K562 (cell line): ENCODE data around the gene AGTR1. TPM values are rescaled to one million over a fixed set of nuclear protein-coding genes. Genes with fewer than 3 reads are reported as not detected.

Source experiments
- ATAC-seq: fragments of 200-7000 bp; cut with Tn5 transposase; 3 replicates; pipeline ENCODE4 v1.9.1; 2020; ENCODE audit warnings: moderate library complexity
- BruUV-seq: library from RNA; stranded (reverse); fragments of 400-500 nt; replicated peaks from 2 replicates; lab custom pipeline; 2021; lab: Mats Ljungman, UMichigan
- CTCF ChIA-PET: fragments of 300-600 bp; formaldehyde crosslinking; extraction: SDS; loops from one replicate; lab custom pipeline; 2021; ENCODE audit warnings: low intra/inter-chr PET ratio; lab: Yijun Ruan, JAX
- POLR2A ChIA-PET: fragments of 300-600, 350-650 bp; sonication (Branson Sonifier 250); formaldehyde crosslinking; extraction: SDS; loops from one replicate; lab custom pipeline; 2021; ENCODE audit warnings: antibody characterized with exemption, inconsistent platforms; lab: Yijun Ruan, JAX
- DNase-seq, 4 experiments: peaks; one replicate each; pipeline versions ENCODE4 v3.0.0 to v3.0.0-alpha.2; 2011 to 2018; ENCODE audit warnings: low spot score in 3 of 4, mixed read lengths in 3 of 4; ENCODE audit errors: extremely low read depth in 1 of 4
- FAIRE-seq: peaks from 2 replicates; lab custom pipeline; 2011; peaks lifted over from hg19 to GRCh38; lab: Jason Lieb, UNC
- H2AFZ ChIP-seq: 2 replicates; pipeline ENCODE4 v1.6.0; 2011; ENCODE audit warnings: low read depth, low read length, control low read depth, inconsistent platforms
- H3K27ac ChIP-seq: fragments of 200-600 bp; 3 replicates; pipeline ENCODE4 v1.8.0; 2011; ENCODE audit warnings: low read depth, mild to moderate bottlenecking, control low read depth, inconsistent platforms, low read length, moderate library complexity, mixed read lengths; ENCODE audit errors: extremely low read depth
- H3K27me3 ChIP-seq, 2 experiments: fragments of 300-600 bp in 1 of 2; 2 replicates in 1 of 2; 3 replicates in 1 of 2; pipeline versions ENCODE4 v1.6.0 to v1.8.0; 2011; ENCODE audit warnings: inconsistent platforms in 2 of 2, low read length in 2 of 2, mild to moderate bottlenecking in 1 of 2, mixed read lengths in 1 of 2, moderate library complexity in 1 of 2; ENCODE audit not compliant: control insufficient read depth in 2 of 2, insufficient read depth in 2 of 2
- H3K36me3 ChIP-seq: fragments of 300-600 bp; 3 replicates; pipeline ENCODE4 v1.8.0; 2011; ENCODE audit warnings: mild to moderate bottlenecking, low read length, inconsistent platforms; ENCODE audit not compliant: control insufficient read depth, insufficient read depth
- H3K4me1 ChIP-seq, 2 experiments: fragments of 200-600 bp in 1 of 2; replicated peaks in 1 of 2; 2 replicates in 1 of 2; 3 replicates in 1 of 2; pipeline versions ENCODE4 v1.5.1 to v1.8.0; 2011; ENCODE audit warnings: inconsistent platforms in 2 of 2, low read length in 2 of 2, mild to moderate bottlenecking in 1 of 2, mixed read lengths in 1 of 2, moderate library complexity in 1 of 2; ENCODE audit not compliant: control insufficient read depth in 2 of 2, insufficient read depth in 2 of 2
- H3K4me2 ChIP-seq: 2 replicates; pipeline ENCODE4 v1.6.1; 2011; ENCODE audit warnings: low read length, control low read depth, inconsistent platforms, mixed read lengths; ENCODE audit not compliant: insufficient read depth
- H3K4me3 ChIP-seq: fragments of 200-600 bp; sonication (generic), shearing (Covaris generic); 2 replicates; pipeline ENCODE4 v1.5.1; 2016; ENCODE audit warnings: control low read depth, inconsistent platforms
- H3K79me2 ChIP-seq: fragments of 200-600 bp; 3 replicates; pipeline ENCODE4 v1.8.0; 2011; ENCODE audit warnings: low read length, inconsistent platforms; ENCODE audit not compliant: control insufficient read depth, insufficient read depth
- H3K9ac ChIP-seq, 2 experiments: 2 replicates each; pipeline versions ENCODE4 v1.6.0 to v1.6.1; 2011; ENCODE audit warnings: low read depth in 2 of 2, low read length in 2 of 2, control low read depth in 1 of 2, inconsistent platforms in 1 of 2, mild to moderate bottlenecking in 1 of 2, mixed read lengths in 1 of 2; ENCODE audit not compliant: insufficient read depth in 1 of 2
- H3K9me1 ChIP-seq: one replicate; pipeline ENCODE4 v1.6.0; 2011; ENCODE audit warnings: inconsistent platforms, mild to moderate bottlenecking, low read length, moderate library complexity; ENCODE audit not compliant: control insufficient read depth, insufficient read depth
- H3K9me3 ChIP-seq: replicated peaks from 2 replicates; pipeline ENCODE4 v1.5.1; 2011; ENCODE audit warnings: low read depth, low read length, inconsistent platforms; ENCODE audit not compliant: control insufficient read depth, insufficient read depth
- H4K20me1 ChIP-seq: replicated peaks from 2 replicates; pipeline ENCODE4 v1.6.1; 2011; ENCODE audit warnings: low read length, inconsistent platforms, mixed read lengths; ENCODE audit not compliant: control insufficient read depth, insufficient read depth
- ATF3 ChIP-seq, 2 experiments: fragments of 450-650 bp in 1 of 2; sonication (generic) in 1 of 2; formaldehyde crosslinking in 1 of 2; IDR thresholded peaks in 1 of 2; conservative IDR thresholded peaks in 1 of 2; 2 replicates each; pipeline versions ENCODE4 v1.6.1 to v1.8.1; 2016 to 2023; ENCODE audit warnings: mild to moderate bottlenecking in 2 of 2, moderate library complexity in 2 of 2, inconsistent platforms in 1 of 2, missing genetic modification reagents in 1 of 2
- ATF4 ChIP-seq: fragments of 450-650 bp; formaldehyde crosslinking; IDR thresholded peaks from 2 replicates; pipeline ENCODE4 v1.4.0; 2022; ENCODE audit warnings: mild to moderate bottlenecking, moderate library complexity
- CCAR2 ChIP-seq: fragments of 200-400 bp; formaldehyde crosslinking; IDR thresholded peaks from 2 replicates; pipeline ENCODE4 v1.6.1; 2017; ENCODE audit warnings: mild to moderate bottlenecking, low read depth, low read length
- ETS1 ChIP-seq: conservative IDR thresholded peaks from 2 replicates; pipeline ENCODE4 v1.6.1; 2011; ENCODE audit warnings: low read depth, mild to moderate bottlenecking, low read length; ENCODE audit not compliant: control insufficient read depth
- FOXA3 ChIP-seq, 2 experiments: fragments of 450-650 bp in 1 of 2; sonication (generic) in 1 of 2; formaldehyde crosslinking; IDR thresholded peaks in 1 of 2; conservative IDR thresholded peaks in 1 of 2; 2 replicates each; pipeline versions ENCODE4 v1.4.0 to v1.8.0; 2020 to 2022; ENCODE audit warnings: mild to moderate bottlenecking in 2 of 2, missing genetic modification reagents in 1 of 2
- GMEB1 ChIP-seq: fragments of 250-450 bp; sonication (Bioruptor Pico); IDR thresholded peaks from 2 replicates; pipeline ENCODE4 v1.4.0; 2020; ENCODE audit warnings: mild to moderate bottlenecking
- HEY1 ChIP-seq: fragments of 250-450 bp; sonication (Bioruptor Pico); IDR thresholded peaks from 2 replicates; pipeline ENCODE4 v1.5.0; 2020; ENCODE audit warnings: mild to moderate bottlenecking, moderate library complexity, borderline replicate concordance
- JUN ChIP-seq, 2 experiments: sonication (generic) in 1 of 2; formaldehyde crosslinking in 1 of 2; IDR thresholded peaks; 2 replicates each; pipeline versions ENCODE4 v1.6.1 to v1.8.0; 2012 to 2022; ENCODE audit warnings: borderline replicate concordance in 2 of 2, mild to moderate bottlenecking in 2 of 2, improper control_type of control experiment in 1 of 2, low read depth in 1 of 2, low read length in 1 of 2, missing genetic modification reagents in 1 of 2
- PURB ChIP-seq: sonication (generic); formaldehyde crosslinking; IDR thresholded peaks from 2 replicates; pipeline ENCODE4 v1.9.0; 2021; ENCODE audit warnings: low read depth, mild to moderate bottlenecking, missing genetic modification reagents
- RBM15 ChIP-seq: fragments of 200-400 bp; formaldehyde crosslinking; IDR thresholded peaks from 2 replicates; pipeline ENCODE4 v1.6.1; 2018; ENCODE audit warnings: mild to moderate bottlenecking, low read length, moderate library complexity; ENCODE audit not compliant: insufficient read depth
- RBM25 ChIP-seq: fragments of 200-400 bp; formaldehyde crosslinking; IDR thresholded peaks from 2 replicates; pipeline ENCODE4 v1.6.1; 2018; ENCODE audit warnings: low read length, low read depth, moderate library complexity; ENCODE audit not compliant: severe bottlenecking
- SMARCB1 ChIP-seq: IDR thresholded peaks from 2 replicates; pipeline ENCODE4 v1.6.1; 2011; ENCODE audit warnings: improper control_type of control experiment, low read depth; ENCODE audit not compliant: insufficient read length
- SPI1 ChIP-seq: IDR thresholded peaks from 2 replicates; pipeline ENCODE4 v1.6.1; 2011; ENCODE audit warnings: low read depth, low read length, control low read depth, borderline replicate concordance
- TCF7 ChIP-seq: sonication (generic); IDR thresholded peaks from 2 replicates; pipeline ENCODE4 v1.6.1; 2016; ENCODE audit warnings: antibody characterized with exemption, borderline replicate concordance
- ZKSCAN1 ChIP-seq: fragments of 150-350 bp; IDR thresholded peaks from 2 replicates; pipeline ENCODE4 v1.6.1; 2016; ENCODE audit warnings: low read depth, low read length
- WGBS: fragments of 100-300 bp; shearing (Covaris generic); methylation state at CpG from one replicate; pipeline ENCODE4 v1.1.6; 2016; ENCODE audit warnings: low coverage, mixed read lengths; ENCODE audit not compliant: insufficient coverage; ENCODE audit errors: missing lambda C conversion rate; 5-methylcytosine and 5-hydroxymethylcytosine counted together
- in situ Hi-C: fragments of 300-500 bp; cut with MboI; formaldehyde crosslinking; loops from 4 replicates; pipeline ENCODE4 v1.15.0; 2018; ENCODE audit warnings: inconsistent platforms, mixed read lengths
- intact Hi-C: fragments of 100-400 bp; cut with micrococcal nuclease; formaldehyde crosslinking; loops from 2 replicates; pipeline ENCODE4 v1.14.2; 2022
- polyA plus RNA-seq, 8 experiments: library from polyadenylated mRNA; depleted of rRNA in 4 of 8; stranded (reverse) in 5 of 8; unstranded in 3 of 8; fragments of >200 nt; fragmentation: Nextera tagmentation in 2 of 8; fragmentation: Illumina TruSeq in 1 of 8; extraction: Ambion mirVana in 2 of 8; extraction: Trizol in 1 of 8; gene quantifications; 2 replicates each; pipeline versions ENCODE4 v1.2.1 to v1.2.3, GENCODE V29; 2011 to 2014; ENCODE audit warnings: inconsistent platforms in 1 of 8, missing spikeins in 1 of 8
- total RNA-seq, 7 experiments: library from RNA; depleted of rRNA in 6 of 7; stranded (reverse); fragments of >200 nt in 6 of 7; fragmentation: Illumina TruSeq in 2 of 7; extraction: Trizol in 2 of 7; gene quantifications; 2 replicates each; pipeline versions ENCODE4 v1.2.1 to v1.2.3, GENCODE V29; 2011 to 2021; ENCODE audit warnings: low replicate concordance in 1 of 7

AGTR1 gene
- total and polyA plus RNA-seq, 9 of the 15 experiments (the other 6 are each of a cell fraction or from before 2014, with no cell fraction given) = not detected

- TF ChIP-seq TCF7 (no peak), GMEB1 (CRISPR knock-in tag) (no peak)
Observed at GRCh38 chr3:148741219-148741618, 43.5 kb downstream of the AGTR1 start (continued).

- Histone ChIP-seq H3K36me3 (no peaks in the 10 kb centered on the region), H2AFZ (no peak overlapping the region), H4K20me1 (no peaks in the 10 kb centered on the region), H3K27ac (no peak overlapping the region), H3K79me2 (no peaks in the 10 kb centered on the region), H3K9me3 (no peaks in the 10 kb centered on the region), H3K27me3 (no peaks in the 10 kb centered on the region), H3K9ac (no peak overlapping the region), H3K9me1 (no peaks in the 10 kb centered on the region), H3K4me2 (no peak overlapping the region), H3K4me1 (no peaks in the 10 kb centered on the region), H3K4me3 (no peak overlapping the region)
- ATAC-seq = no peak
- in situ Hi-C loops = no loop called here
- no peak for FAIRE-seq
- BruUV-seq = no TSS peak
- CTCF ChIA-PET = no interaction called here
- WGBS = 2% methylated on average over 6 of the region's 6 CpGs
- intact Hi-C loops = no loop called here
- DNase-seq = no peak
- POLR2A ChIA-PET = interaction anchor here (0.6 to 0.7 kb wide), 2 partner anchors 15 to 164 kb away, joined by 3 read pairs; no protein-coding TSS in a partner anchor
- TF ChIP-seq ZKSCAN1 (no peak), SPI1 (no peak), CCAR2 (no peak), HEY1 (CRISPR knock-in tag) (no peak), PURB (CRISPR knock-in tag) (no peak), ETS1 (no peak), FOXA3 (CRISPR knock-in tag; conservative IDR thresholded peaks at IDR 0.05 in 1 of 2, IDR thresholded peaks at IDR 0.05 in 1 of 2) (no peak), JUN (IDR thresholded peaks at IDR 0.05; ENCODE audit: borderline replicate concordance, low read depth, low read length) (no peak), JUN (CRISPR knock-in tag; IDR thresholded peaks at IDR 0.05; ENCODE audit: borderline replicate concordance) (no peak), RBM15 (no peak), SMARCB1 (no peak), RBM25 (no peak), ATF3 (IDR thresholded peaks at IDR 0.05) (no peak), ATF3 (CRISPR knock-in tag; conservative IDR thresholded peaks at IDR 0.05) (no peak), ATF4 (CRISPR knock-in tag) (no peak)
Observed at GRCh38 chr3:148742118-148742517, 44.4 kb downstream of the AGTR1 start.
